Natural killer cell treated with Interleukin-12 subunit alpha and Interleukin-12 subunit beta and Interleukin-15 and Interleukin-18, amount 100 ng/mL, for 72 hours (primary cell): ENCODE results near the gene ZKSCAN4. TPM values are rescaled to one million over a fixed set of nuclear protein-coding genes. Genes with fewer than 3 reads are reported as not detected.

Source experiments
- ATAC-seq, 2 donors: fragments of 150-1000 bp; cut with Tn5 transposase in 1 of 2; sonication (Bioruptor Pico), chemical (Tn5 transposase) in 1 of 2; 2 replicates each; pipeline ENCODE4 v1.10.0; 2021
- DNase-seq: peaks from one replicate; pipeline ENCODE4 v3.0.0; 2022; ENCODE audit warnings: low spot score
- H3K27ac Mint-ChIP-seq, 2 donors: 1 replicate in 1 of 2; 2 replicates in 1 of 2; pipeline ENCODE4 v1.8.0; 2022; ENCODE audit warnings: mixed read lengths in 2 of 2, mild to moderate bottlenecking in 1 of 2, moderate library complexity in 1 of 2
- H3K27me3 Mint-ChIP-seq, 2 donors: 1 replicate in 1 of 2; 2 replicates in 1 of 2; pipeline ENCODE4 v1.8.0; 2022; ENCODE audit warnings: mixed read lengths in 2 of 2
- H3K36me3 Mint-ChIP-seq: one replicate; pipeline ENCODE4 v1.8.0; 2022; ENCODE audit warnings: mixed read lengths
- H3K4me1 Mint-ChIP-seq, 2 donors: 1 replicate in 1 of 2; 2 replicates in 1 of 2; pipeline ENCODE4 v1.8.0; 2022; ENCODE audit warnings: low read depth in 2 of 2, mixed read lengths in 2 of 2, mild to moderate bottlenecking in 1 of 2
- H3K4me3 Mint-ChIP-seq: one replicate; pipeline ENCODE4 v1.8.0; 2022; ENCODE audit warnings: mixed read lengths
- H3K9me3 Mint-ChIP-seq: 2 replicates; pipeline ENCODE4 v1.8.0; 2022; ENCODE audit warnings: mixed read lengths
- total RNA-seq, 2 donors: library from RNA; stranded (reverse); gene quantifications; one replicate each; pipeline ENCODE4 v1.2.3, GENCODE V29; 2022

The ZKSCAN4 gene
- total RNA-seq, 2 donors from 2014 or later = 3.3 to 4.7 TPM

- Mint-ChIP-seq H3K9me3 (no peaks in the 10 kb centered on the region), H3K36me3 (no peaks in the 10 kb centered on the region), H3K27ac (no peak overlapping the region), H3K4me1 (peaks cover 6 to 14% of the 10 kb centered on the region in 2 donors), H3K4me3 (no peak overlapping the region), H3K27me3 (peaks cover 9 to 13% of the 10 kb centered on the region in 2 donors)
- no peak for ATAC-seq
- no peak for DNase-seq
Observed at GRCh38 chr6:28266563-28266961, 14.5 kb upstream of the ZKSCAN4 start.

- DNase-seq = no peak
- Mint-ChIP-seq H3K4me1 (peaks cover 4 to 6% of the 10 kb centered on the region in 2 donors), H3K27ac (no peak overlapping the region), H3K9me3 (no peaks in the 10 kb centered on the region), H3K4me3 (no peak overlapping the region), H3K36me3 (peaks cover 10% of the 10 kb centered on the region), H3K27me3 (peaks cover 16 to 25% of the 10 kb centered on the region in 2 donors)
- ATAC-seq = no peak
Observed at GRCh38 chr6:28264834-28265401, 12.8 kb upstream of the ZKSCAN4 start.

GRCh38 chr6:28263922-28264321 lies 11.9 kb upstream of the ZKSCAN4 start:
- H3K27ac Mint-ChIP-seq = no peak overlapping the region
- H3K36me3 Mint-ChIP-seq = peaks cover 16% of the 10 kb centered on the region
- no peak for ATAC-seq
- H3K27me3 Mint-ChIP-seq = peaks cover 21 to 31% of the 10 kb centered on the region in 2 donors
- peaks cover 4% of the 10 kb centered on the region for H3K9me3 Mint-ChIP-seq
- H3K4me3 Mint-ChIP-seq = no peak overlapping the region
- no peak for DNase-seq
- peaks cover under 1 to 3% of the 10 kb centered on the region in 2 donors for H3K4me1 Mint-ChIP-seq

DNA sequence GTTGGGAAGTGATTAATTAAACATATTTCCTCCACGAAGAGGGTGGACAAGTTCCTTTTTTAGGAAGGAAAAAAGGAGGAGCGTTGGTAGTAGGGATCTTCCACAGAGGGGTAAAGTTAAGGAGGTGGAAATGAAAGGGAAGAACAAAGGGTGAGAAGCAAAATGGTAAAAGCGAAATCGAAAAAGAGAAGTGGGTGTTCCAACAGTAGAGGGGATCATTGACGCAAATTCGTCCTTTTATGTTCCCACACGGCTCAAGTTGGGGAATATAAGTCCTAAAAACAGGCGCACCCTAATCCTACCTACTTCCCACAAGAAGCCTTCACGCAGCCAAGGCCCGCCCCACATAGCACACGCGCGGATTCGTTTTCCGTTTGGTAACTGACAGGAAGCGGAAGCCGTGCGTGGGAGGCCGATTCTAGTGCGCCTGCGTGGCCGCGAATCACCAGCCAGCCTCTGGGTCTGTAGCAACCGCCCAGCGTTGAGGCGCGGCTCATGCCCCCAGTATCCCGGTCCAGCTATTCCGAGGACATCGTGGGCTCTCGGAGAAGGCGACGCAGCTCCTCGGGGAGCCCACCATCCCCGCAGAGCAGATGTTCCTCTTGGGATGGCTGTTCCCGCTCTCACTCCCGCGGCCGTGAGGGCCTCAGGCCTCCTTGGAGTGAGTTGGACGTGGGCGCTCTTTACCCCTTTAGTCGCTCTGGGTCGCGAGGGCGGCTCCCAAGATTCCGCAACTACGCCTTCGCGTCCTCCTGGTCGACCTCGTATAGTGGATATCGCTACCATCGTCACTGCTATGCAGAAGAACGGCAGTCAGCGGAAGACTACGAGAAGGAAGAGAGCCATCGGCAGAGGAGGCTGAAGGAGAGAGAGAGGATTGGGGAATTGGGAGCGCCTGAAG lies 7.1 kb upstream of the ZKSCAN4 start, which contains the start of gene NKAPL:
Gene NKAPL (plus strand): TSS at position 421 of the 901 bp plus-strand sequence. CDS start 75 bp downstream, at position 496.
- H3K9me3 Mint-ChIP-seq = peaks cover 4% of the 10 kb centered on the region
- peak within 1 kb of the TSS; percentile 59 for H3K4me3 Mint-ChIP-seq
- peak within 1 kb of the TSS; percentile 24 to 52 for H3K27ac Mint-ChIP-seq
- H3K27me3 Mint-ChIP-seq = peaks cover 33 to 35% of the 10 kb centered on the region in 2 donors
- ATAC-seq = peak; percentile 65 to 78
- peaks cover 27% of the 10 kb centered on the region for H3K36me3 Mint-ChIP-seq
- H3K4me1 Mint-ChIP-seq = peaks cover 4 to 6% of the 10 kb centered on the region in 2 donors
- peak; percentile 87 for DNase-seq

DNA sequence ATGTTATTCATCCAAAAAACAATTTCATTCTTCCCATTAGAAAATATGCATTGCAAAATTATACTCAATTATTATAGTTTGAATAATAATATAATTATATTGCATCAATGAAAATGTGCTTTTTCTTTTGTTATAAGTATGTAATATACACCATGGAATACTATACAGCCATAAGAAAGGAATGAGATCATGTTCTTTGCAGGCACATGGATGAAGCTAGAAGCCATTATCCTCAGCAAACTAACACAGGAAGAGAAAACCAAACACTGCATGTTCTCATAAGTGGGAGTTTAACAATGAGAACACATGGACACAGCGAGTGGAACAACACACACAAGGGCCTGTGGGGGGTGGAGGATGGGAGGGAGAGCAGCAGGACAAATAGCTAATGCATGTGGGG lies 5.0 kb upstream of the ZKSCAN4 start:
- ATAC-seq (no peak), DNase-seq (no peak)
- Mint-ChIP-seq H3K36me3 (peaks cover 27% of the 10 kb centered on the region), H3K4me1 (peaks cover 14 to 17% of the 10 kb centered on the region in 2 donors), H3K9me3 (peaks cover 9% of the 10 kb centered on the region), H3K27me3 (peaks cover 26 to 34% of the 10 kb centered on the region in 2 donors), H3K27ac (no peak overlapping the region), H3K4me3 (no peak overlapping the region)

DNA sequence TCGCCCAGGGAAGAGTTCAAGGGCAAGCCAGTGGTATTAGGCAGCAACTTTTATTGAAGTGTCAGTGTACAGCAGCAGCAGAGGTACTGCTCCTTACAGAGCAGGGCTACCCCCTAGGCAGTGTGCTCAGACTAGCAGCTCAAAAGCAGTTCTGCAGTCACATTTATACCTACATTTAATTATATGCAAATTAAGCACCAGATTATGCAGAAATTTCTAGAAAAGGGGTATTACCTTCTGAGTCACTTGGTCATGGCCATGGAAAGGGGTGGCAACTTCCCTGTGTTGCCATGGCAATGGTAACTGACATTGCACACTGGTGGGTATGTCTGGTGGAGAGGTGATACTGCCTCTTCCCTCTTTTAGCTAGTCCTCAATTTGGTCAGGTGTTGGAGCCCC lies 2.1 kb upstream of the ZKSCAN4 start:
- ATAC-seq = peak in 1 of 2 donors; percentile 45
- no peak for DNase-seq

GRCh38 chr6:28251661-28252008 lies 434 bp downstream of the ZKSCAN4 start:
- peaks cover 6% of the 10 kb centered on the region for H3K36me3 Mint-ChIP-seq
- peaks cover 20 to 28% of the 10 kb centered on the region in 2 donors for H3K4me1 Mint-ChIP-seq
- peak overlapping the region; percentile 100 for H3K4me3 Mint-ChIP-seq
- H3K9me3 Mint-ChIP-seq = peaks cover 5% of the 10 kb centered on the region
- DNase-seq = peak; percentile 62
- peak; percentile 78 to 84 for ATAC-seq
- H3K27me3 Mint-ChIP-seq = peaks cover 0 to 7% of the 10 kb centered on the region in 2 donors
- peak overlapping the region; percentile 85 to 96 for H3K27ac Mint-ChIP-seq

More for the DNA sequence above, 2.1 kb upstream of the ZKSCAN4 start:
- peaks cover 11 to 14% of the 10 kb centered on the region in 2 donors for H3K27me3 Mint-ChIP-seq
- peaks cover 5% of the 10 kb centered on the region for H3K9me3 Mint-ChIP-seq
- H3K4me3 Mint-ChIP-seq = no peak overlapping the region
- peaks cover 11% of the 10 kb centered on the region for H3K36me3 Mint-ChIP-seq
- H3K4me1 Mint-ChIP-seq = peaks cover 25 to 29% of the 10 kb centered on the region in 2 donors
- no peak overlapping the region for H3K27ac Mint-ChIP-seq

- ATAC-seq = no peak
- peaks cover 5% of the 10 kb centered on the region for H3K9me3 Mint-ChIP-seq
- H3K36me3 Mint-ChIP-seq = peaks cover 9% of the 10 kb centered on the region
- no peak for DNase-seq
- H3K4me1 Mint-ChIP-seq = peaks cover 24 to 32% of the 10 kb centered on the region in 2 donors
- no peak overlapping the region for H3K27ac Mint-ChIP-seq
- peaks cover 0 to 5% of the 10 kb centered on the region in 2 donors for H3K27me3 Mint-ChIP-seq
- H3K4me3 Mint-ChIP-seq = peak overlapping the region; percentile 100
Observed at GRCh38 chr6:28250747-28251146, 1.3 kb downstream of the ZKSCAN4 start.

GRCh38 chr6:28248916-28249315 lies 3.2 kb downstream of the ZKSCAN4 start:
- H3K4me1 Mint-ChIP-seq = peaks cover 29 to 39% of the 10 kb centered on the region in 2 donors
- no peak for DNase-seq
- no peak overlapping the region for H3K4me3 Mint-ChIP-seq

DNA sequence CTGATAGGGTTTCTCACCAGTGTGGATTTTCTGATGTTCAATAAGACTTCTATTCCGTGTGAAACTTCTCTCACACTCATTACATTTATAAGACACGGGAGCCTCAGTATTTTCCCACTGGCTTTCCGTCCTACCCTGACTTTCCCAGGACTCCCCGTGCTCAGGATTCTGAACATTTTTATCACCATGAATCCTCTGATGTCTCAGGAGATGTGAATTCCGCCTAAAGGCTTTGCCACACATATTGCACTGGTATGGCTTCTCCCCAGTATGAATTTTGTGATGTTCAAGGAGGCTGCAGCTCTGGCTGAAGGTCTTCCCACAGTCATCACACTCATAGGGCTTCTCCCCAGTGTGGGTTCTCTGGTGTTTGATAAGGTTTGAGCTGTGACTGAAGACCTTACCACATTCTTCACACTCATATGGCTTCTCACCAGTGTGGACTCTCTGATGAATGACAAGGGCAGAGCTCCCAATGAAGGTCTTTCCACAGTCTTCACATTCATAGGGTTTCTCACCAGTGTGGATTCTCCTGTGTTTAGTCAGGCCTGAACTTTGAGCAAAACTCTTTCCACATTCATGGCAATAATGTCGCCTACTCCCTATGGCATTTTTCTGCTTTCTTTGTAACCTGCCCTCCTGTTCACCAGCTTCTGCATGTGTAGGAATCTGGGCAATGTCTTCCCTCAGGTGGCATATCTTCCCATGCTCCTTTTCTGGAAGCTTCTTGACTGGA lies 6.7 kb downstream of the ZKSCAN4 start:
- DNase-seq (no peak), ATAC-seq (no peak)
- Mint-ChIP-seq H3K4me3 (peak overlapping the region; percentile 20), H3K9me3 (no peaks in the 10 kb centered on the region), H3K36me3 (peaks cover 19% of the 10 kb centered on the region), H3K4me1 (peaks cover 9 to 16% of the 10 kb centered on the region in 2 donors), H3K27me3 (no peaks in the 10 kb centered on the region), H3K27ac (no peak overlapping the region)

More at GRCh38 chr6:28248916-28249315, 3.2 kb downstream of the ZKSCAN4 start:
- peaks cover 19% of the 10 kb centered on the region for H3K36me3 Mint-ChIP-seq
- peaks cover 5% of the 10 kb centered on the region for H3K9me3 Mint-ChIP-seq
- H3K27me3 Mint-ChIP-seq = no peaks in the 10 kb centered on the region
- ATAC-seq = no peak
- no peak overlapping the region for H3K27ac Mint-ChIP-seq

GRCh38 chr6:28243946-28244345 lies 8.1 kb downstream of the ZKSCAN4 start:
- Mint-ChIP-seq H3K27ac (no peak overlapping the region), H3K36me3 (peaks cover 19% of the 10 kb centered on the region), H3K9me3 (no peaks in the 10 kb centered on the region), H3K4me3 (no peak overlapping the region), H3K4me1 (peaks cover 9 to 16% of the 10 kb centered on the region in 2 donors), H3K27me3 (no peaks in the 10 kb centered on the region)
- DNase-seq (no peak), ATAC-seq (no peak)

GRCh38 chr6:28240471-28240870 lies 11.6 kb downstream of the ZKSCAN4 start:
- DNase-seq = no peak
- no peaks in the 10 kb centered on the region for H3K9me3 Mint-ChIP-seq
- H3K36me3 Mint-ChIP-seq = peaks cover 7% of the 10 kb centered on the region
- H3K27ac Mint-ChIP-seq = no peak overlapping the region
- peaks cover 3 to 5% of the 10 kb centered on the region in 2 donors for H3K4me1 Mint-ChIP-seq
- ATAC-seq = no peak
- no peak overlapping the region for H3K4me3 Mint-ChIP-seq
- H3K27me3 Mint-ChIP-seq = no peaks in the 10 kb centered on the region

DNA sequence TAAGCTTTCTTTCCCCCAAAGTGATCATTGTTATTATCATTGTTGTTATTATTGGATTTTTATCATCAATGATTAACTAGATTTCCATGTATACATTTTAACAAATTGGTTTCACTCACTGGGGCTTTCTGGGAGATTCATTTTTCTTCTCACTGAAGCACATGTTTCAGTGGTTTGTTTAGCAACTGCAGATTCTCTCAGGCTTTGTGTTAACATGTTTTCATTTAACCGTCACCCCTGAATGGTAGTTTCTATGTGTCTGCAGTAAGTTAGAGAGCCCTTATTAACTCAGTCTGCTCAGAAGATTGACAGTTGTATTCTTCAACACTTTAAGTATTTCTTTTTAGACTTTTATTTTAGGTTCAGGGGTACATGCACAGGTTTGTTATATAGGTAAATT lies 12.4 kb downstream of the ZKSCAN4 start:
- Mint-ChIP-seq H3K4me3 (no peak overlapping the region), H3K27me3 (no peaks in the 10 kb centered on the region), H3K9me3 (no peaks in the 10 kb centered on the region), H3K36me3 (no peaks in the 10 kb centered on the region), H3K27ac (no peak overlapping the region), H3K4me1 (no peaks in the 10 kb centered on the region)
- DNase-seq (no peak), ATAC-seq (no peak)
